Neural cell (in vitro differentiated cells): ENCODE results near the gene COL4A2. TPM values are rescaled to one million over a fixed set of nuclear protein-coding genes. Genes with fewer than 3 reads are reported as not detected.

Experiments
- H2AFZ ChIP-seq: fragments of 200-600, 300-800 bp; sonication (generic), shearing (Covaris generic); 2 replicates; pipeline ENCODE4 v1.6.0; 2014; ENCODE audit warnings: low read depth, mild to moderate bottlenecking, antibody characterized with exemption, low read length, moderate library complexity
- H3F3A ChIP-seq: fragments of 200-600 bp; shearing (Covaris generic); 2 replicates; pipeline ENCODE4 v1.6.1; 2016; ENCODE audit warnings: mild to moderate bottlenecking, moderate library complexity, mixed read lengths, antibody characterized with exemption, low read length; ENCODE audit not compliant: insufficient read depth, poor library complexity, severe bottlenecking
- H3K27ac ChIP-seq: fragments of 200-600, 300-800 bp; sonication (generic), shearing (Covaris generic); 2 replicates; pipeline ENCODE4 v1.5.1; 2014; ENCODE audit warnings: mild to moderate bottlenecking, low read length, moderate library complexity
- H3K27me3 ChIP-seq: fragments of 300-800, 200-600 bp; sonication (generic), shearing (Covaris generic); 2 replicates; pipeline ENCODE4 v1.6.0; 2014; ENCODE audit warnings: mild to moderate bottlenecking, low read depth, low read length, moderate library complexity; ENCODE audit not compliant: insufficient read depth
- H3K36me3 ChIP-seq: fragments of 300-800, 200-600 bp; sonication (generic), shearing (Covaris generic); 2 replicates; pipeline ENCODE4 v1.5.1; 2014; ENCODE audit warnings: mild to moderate bottlenecking, antibody characterized with exemption, low read length, moderate library complexity; ENCODE audit not compliant: insufficient read depth
- H3K4me2 ChIP-seq: fragments of 300-800, 200-600 bp; sonication (generic), shearing (Covaris generic); 2 replicates; pipeline ENCODE4 v1.6.0; 2014; ENCODE audit warnings: mild to moderate bottlenecking, low read length
- H3K4me3 ChIP-seq: fragments of 300-800, 200-600 bp; sonication (generic), shearing (Covaris generic); 2 replicates; pipeline ENCODE4 v1.5.1; 2014; ENCODE audit warnings: mild to moderate bottlenecking, low read length, moderate library complexity
- H3K79me2 ChIP-seq: fragments of 200-600 bp; shearing (Covaris generic); replicated peaks from 2 replicates; pipeline ENCODE4 v1.6.0; 2014; ENCODE audit warnings: mild to moderate bottlenecking, low read length, moderate library complexity; ENCODE audit not compliant: insufficient read depth
- H3K9ac ChIP-seq: fragments of 300-800, 200-600 bp; sonication (generic), shearing (Covaris generic); 2 replicates; pipeline ENCODE4 v1.6.1; 2016; ENCODE audit warnings: mild to moderate bottlenecking, low read length, mixed read lengths
- H3K9me2 ChIP-seq: fragments of 200-600 bp; shearing (Covaris generic); 2 replicates; pipeline ENCODE4 v1.6.1; 2016; ENCODE audit warnings: mild to moderate bottlenecking, low read length, mixed read lengths; ENCODE audit not compliant: insufficient read depth
- H3K9me3 ChIP-seq: fragments of 200-600, 300-800 bp; sonication (generic), shearing (Covaris generic); 2 replicates; pipeline ENCODE4 v1.6.1; 2016; ENCODE audit warnings: mild to moderate bottlenecking, mixed run types, low read length, moderate library complexity, mixed read lengths
- H4K20me1 ChIP-seq: fragments of 200-600 bp; shearing (Covaris generic); 2 replicates; pipeline ENCODE4 v1.6.1; 2016; ENCODE audit warnings: mild to moderate bottlenecking, mixed run types; ENCODE audit not compliant: insufficient read depth
- EZH2 ChIP-seq: fragments of 200-600, 300-800 bp; shearing (Covaris generic), sonication (generic); IDR thresholded peaks from 2 replicates; pipeline ENCODE4 v1.6.1; 2014; ENCODE audit warnings: antibody characterized with exemption, low read length, borderline replicate concordance, mild to moderate bottlenecking; ENCODE audit not compliant: insufficient read depth, poor library complexity, severe bottlenecking
- MXI1 ChIP-seq: fragments of 450-650 bp; conservative IDR thresholded peaks from 2 replicates; pipeline ENCODE4 v1.6.1; 2014; ENCODE audit warnings: antibody characterized with exemption, mild to moderate bottlenecking; ENCODE audit not compliant: poor library complexity, severe bottlenecking
- POLR2AphosphoS5 ChIP-seq: IDR thresholded peaks from 2 replicates; pipeline ENCODE4 v1.6.1; 2012
- RAD21 ChIP-seq: fragments of 450-650 bp; conservative IDR thresholded peaks from 2 replicates; pipeline ENCODE4 v1.6.1; 2014; ENCODE audit warnings: antibody characterized with exemption, mild to moderate bottlenecking, moderate library complexity
- SMC3 ChIP-seq: fragments of 450-650 bp; conservative IDR thresholded peaks from 2 replicates; pipeline ENCODE4 v1.6.1; 2014; ENCODE audit warnings: antibody characterized with exemption, mild to moderate bottlenecking, moderate library complexity; ENCODE audit not compliant: poor library complexity
- TAF1 ChIP-seq: IDR thresholded peaks from 2 replicates; pipeline ENCODE4 v1.6.1; 2012; ENCODE audit warnings: low read depth
- polyA plus RNA-seq: library from polyadenylated mRNA; depleted of rRNA; stranded (reverse); fragments of >200 nt; gene quantifications from 2 replicates; pipeline ENCODE4 v1.2.3, GENCODE V29; 2014
- TF ChIP-seq, protein P1 (sequence below): IDR thresholded peaks from 2 replicates; pipeline ENCODE4 v1.6.1; 2012; ENCODE audit warnings: borderline replicate concordance

COL4A2 gene
- polyA plus RNA-seq, 1 donor from 2014 or later, result 30.8 TPM

DNA sequence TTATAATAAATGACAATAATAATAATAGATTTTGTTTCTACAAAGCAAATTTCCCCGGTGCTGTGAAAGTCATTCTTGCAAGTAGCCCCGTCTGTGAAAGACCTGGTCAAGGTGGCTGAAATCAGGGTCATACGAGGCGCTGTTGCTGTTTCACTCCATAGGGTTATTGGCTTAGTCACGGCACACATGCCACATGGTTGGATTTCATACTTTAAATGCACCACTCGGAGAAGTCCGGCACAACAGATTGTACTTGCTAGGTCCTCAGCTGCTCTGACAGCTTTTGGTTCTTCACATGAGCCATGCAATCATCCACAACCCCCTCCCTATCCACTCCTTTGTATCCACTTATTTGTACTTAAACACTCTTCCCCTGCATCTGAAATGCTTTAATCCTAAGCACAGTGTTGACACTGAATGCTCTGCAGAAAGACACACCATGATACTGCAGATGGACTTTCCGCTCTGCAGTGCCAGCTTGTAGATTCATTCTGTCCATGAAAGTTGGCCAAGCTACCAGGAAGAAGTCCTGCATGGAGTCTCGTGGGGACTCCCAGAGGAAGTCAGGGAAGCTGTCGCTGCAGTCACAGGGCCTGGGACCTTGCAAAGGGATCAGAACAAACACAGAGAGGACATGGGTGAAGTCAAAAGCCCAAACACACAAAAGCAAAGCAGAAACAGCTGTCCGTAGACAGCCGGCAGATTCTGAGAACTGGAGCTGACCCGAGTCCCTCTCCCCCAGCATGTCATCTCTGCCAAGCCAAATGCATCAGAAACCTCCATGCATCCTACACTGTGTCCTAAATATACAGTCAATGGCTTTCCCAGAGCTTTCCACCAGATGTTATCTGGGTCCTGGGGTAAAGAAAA, 124.6 kb downstream of the COL4A2 start:
- peaks cover 6% of the 10 kb centered on the region for H3K36me3 ChIP-seq
- no peak for TF ChIP-seq TAF1
- TF ChIP-seq, protein P1, sequence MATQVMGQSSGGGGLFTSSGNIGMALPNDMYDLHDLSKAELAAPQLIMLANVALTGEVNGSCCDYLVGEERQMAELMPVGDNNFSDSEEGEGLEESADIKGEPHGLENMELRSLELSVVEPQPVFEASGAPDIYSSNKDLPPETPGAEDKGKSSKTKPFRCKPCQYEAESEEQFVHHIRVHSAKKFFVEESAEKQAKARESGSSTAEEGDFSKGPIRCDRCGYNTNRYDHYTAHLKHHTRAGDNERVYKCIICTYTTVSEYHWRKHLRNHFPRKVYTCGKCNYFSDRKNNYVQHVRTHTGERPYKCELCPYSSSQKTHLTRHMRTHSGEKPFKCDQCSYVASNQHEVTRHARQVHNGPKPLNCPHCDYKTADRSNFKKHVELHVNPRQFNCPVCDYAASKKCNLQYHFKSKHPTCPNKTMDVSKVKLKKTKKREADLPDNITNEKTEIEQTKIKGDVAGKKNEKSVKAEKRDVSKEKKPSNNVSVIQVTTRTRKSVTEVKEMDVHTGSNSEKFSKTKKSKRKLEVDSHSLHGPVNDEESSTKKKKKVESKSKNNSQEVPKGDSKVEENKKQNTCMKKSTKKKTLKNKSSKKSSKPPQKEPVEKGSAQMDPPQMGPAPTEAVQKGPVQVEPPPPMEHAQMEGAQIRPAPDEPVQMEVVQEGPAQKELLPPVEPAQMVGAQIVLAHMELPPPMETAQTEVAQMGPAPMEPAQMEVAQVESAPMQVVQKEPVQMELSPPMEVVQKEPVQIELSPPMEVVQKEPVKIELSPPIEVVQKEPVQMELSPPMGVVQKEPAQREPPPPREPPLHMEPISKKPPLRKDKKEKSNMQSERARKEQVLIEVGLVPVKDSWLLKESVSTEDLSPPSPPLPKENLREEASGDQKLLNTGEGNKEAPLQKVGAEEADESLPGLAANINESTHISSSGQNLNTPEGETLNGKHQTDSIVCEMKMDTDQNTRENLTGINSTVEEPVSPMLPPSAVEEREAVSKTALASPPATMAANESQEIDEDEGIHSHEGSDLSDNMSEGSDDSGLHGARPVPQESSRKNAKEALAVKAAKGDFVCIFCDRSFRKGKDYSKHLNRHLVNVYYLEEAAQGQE, result no peak
- TF ChIP-seq RAD21, result no peak
- no peak for TF ChIP-seq MXI1
- no peak for TF ChIP-seq SMC3
- no peak for TF ChIP-seq POLR2AphosphoS5
- TF ChIP-seq EZH2, result no peak
- no peak overlapping the region for H3K27ac ChIP-seq
- H3K79me2 ChIP-seq, result no peaks in the 10 kb centered on the region
- no peak overlapping the region for H2AFZ ChIP-seq
- no peak overlapping the region for H3K9ac ChIP-seq
- no peaks in the 10 kb centered on the region for H3K27me3 ChIP-seq
- H3K9me2 ChIP-seq, result no peaks in the 10 kb centered on the region
- H3K9me3 ChIP-seq, result no peaks in the 10 kb centered on the region
- no peaks in the 10 kb centered on the region for H4K20me1 ChIP-seq
- no peak overlapping the region for H3K4me2 ChIP-seq
- H3F3A ChIP-seq, result no peaks in the 10 kb centered on the region
- H3K4me3 ChIP-seq, result no peak overlapping the region

- no peak overlapping the region for H2AFZ ChIP-seq
Measured at GRCh38 chr13:110432522-110432921, 125.4 kb downstream of the COL4A2 start.

More at GRCh38 chr13:110432522-110432921, 125.4 kb downstream of the COL4A2 start:
- Histone ChIP-seq H4K20me1 (no peaks in the 10 kb centered on the region), H3K9ac (no peak overlapping the region), H3K79me2 (no peaks in the 10 kb centered on the region), H3K4me3 (no peak overlapping the region), H3F3A (no peaks in the 10 kb centered on the region), H3K4me2 (no peak overlapping the region), H3K27me3 (no peaks in the 10 kb centered on the region), H3K9me2 (no peaks in the 10 kb centered on the region), H3K36me3 (peaks cover 6% of the 10 kb centered on the region), H3K9me3 (no peaks in the 10 kb centered on the region), H3K27ac (no peak overlapping the region)
- TF ChIP-seq SMC3, result no peak
- TF ChIP-seq, protein P1, result no peak
- no peak for TF ChIP-seq EZH2
